B cell (primary cell): ENCODE data around the gene SSC4D.

Experiments used
- EZH2 ChIP-seq: IDR thresholded peaks from 2 replicates; pipeline ENCODE4 v1.6.1; 2012; ENCODE audit warnings: borderline replicate concordance, low read depth, mild to moderate bottlenecking, moderate library complexity, low read length; ENCODE audit not compliant: insufficient read depth, poor library complexity, severe bottlenecking
- TF ChIP-seq, protein P1 (sequence below): fragments of 200-600 bp; IDR thresholded peaks from one replicate; pipeline ENCODE4 v1.8.0; 2022; ENCODE audit warnings: antibody characterized with exemption, mild to moderate bottlenecking

DNA sequence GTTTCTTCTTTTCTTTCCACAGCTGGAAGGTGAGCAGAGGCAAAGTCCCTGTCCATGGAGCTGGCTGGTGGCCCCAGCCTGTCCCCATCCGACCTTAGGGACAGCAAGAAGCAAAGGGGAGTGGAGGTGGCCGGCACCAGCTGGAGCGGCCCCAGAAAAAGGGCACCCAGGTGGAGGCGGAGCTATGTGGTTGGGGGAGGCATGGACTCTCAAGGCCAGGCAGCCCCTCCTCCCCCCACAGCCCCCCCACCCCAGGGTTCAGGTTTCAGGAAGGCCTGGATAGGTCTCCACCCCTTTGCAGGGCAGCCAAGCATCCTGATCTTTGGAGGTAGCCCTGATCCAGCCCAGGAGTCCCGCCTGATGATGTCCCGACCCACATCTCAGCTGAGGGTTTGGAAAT, at the start of gene SSC4D:
- TF ChIP-seq, protein P1, sequence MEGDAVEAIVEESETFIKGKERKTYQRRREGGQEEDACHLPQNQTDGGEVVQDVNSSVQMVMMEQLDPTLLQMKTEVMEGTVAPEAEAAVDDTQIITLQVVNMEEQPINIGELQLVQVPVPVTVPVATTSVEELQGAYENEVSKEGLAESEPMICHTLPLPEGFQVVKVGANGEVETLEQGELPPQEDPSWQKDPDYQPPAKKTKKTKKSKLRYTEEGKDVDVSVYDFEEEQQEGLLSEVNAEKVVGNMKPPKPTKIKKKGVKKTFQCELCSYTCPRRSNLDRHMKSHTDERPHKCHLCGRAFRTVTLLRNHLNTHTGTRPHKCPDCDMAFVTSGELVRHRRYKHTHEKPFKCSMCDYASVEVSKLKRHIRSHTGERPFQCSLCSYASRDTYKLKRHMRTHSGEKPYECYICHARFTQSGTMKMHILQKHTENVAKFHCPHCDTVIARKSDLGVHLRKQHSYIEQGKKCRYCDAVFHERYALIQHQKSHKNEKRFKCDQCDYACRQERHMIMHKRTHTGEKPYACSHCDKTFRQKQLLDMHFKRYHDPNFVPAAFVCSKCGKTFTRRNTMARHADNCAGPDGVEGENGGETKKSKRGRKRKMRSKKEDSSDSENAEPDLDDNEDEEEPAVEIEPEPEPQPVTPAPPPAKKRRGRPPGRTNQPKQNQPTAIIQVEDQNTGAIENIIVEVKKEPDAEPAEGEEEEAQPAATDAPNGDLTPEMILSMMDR = no peak
- TF ChIP-seq EZH2 = no peak
